HCT116 (cell line): ENCODE results near the gene TRAF2. TPM values are rescaled to one million over a fixed set of nuclear protein-coding genes. Genes with fewer than 3 reads are reported as not detected.
A peak's percentile ranks its signal among the peaks of the same experiment; 100 is the strongest.
"Not testable (repeated sequence)": the region's sequence is repeated elsewhere in the genome, so short reads cannot be mapped to it uniquely, and the experiment has no call there.

Experiments used
- ATAC-seq: fragments of 200-7000 bp; cut with Tn5 transposase; 2 replicates; pipeline ENCODE4 v1.9.1; 2020; ENCODE audit warnings: mild to moderate bottlenecking, moderate library complexity
- BruUV-seq: library from RNA; stranded (reverse); fragments of 400-500 nt; replicated peaks from 2 replicates; lab custom pipeline; 2021; lab: Mats Ljungman, UMichigan
- CTCF ChIA-PET: fragments of 300-600 bp; sonication (Branson Sonifier 250); formaldehyde crosslinking; loops from one replicate; lab custom pipeline; 2021; ENCODE audit warnings: antibody characterized with exemption; lab: Charles Lee
- POLR2A ChIA-PET: fragments of 300-600, 350-600 bp; sonication (Branson Sonifier 250); formaldehyde crosslinking; loops from one replicate; lab custom pipeline; 2021; ENCODE audit warnings: antibody characterized with exemption; lab: Charles Lee
- RAD21 ChIA-PET, 2 experiments: fragments of 300-600 bp; sonication (Branson Sonifier 250); formaldehyde crosslinking; loops; one replicate each; lab custom pipeline; 2023; ENCODE audit warnings: low total read pairs in 2 of 2; ENCODE audit not compliant: uncharacterized antibody in 2 of 2, unreplicated experiment in 2 of 2, low non-redundant PET in 1 of 2; lab: Charles Lee
- DNase-seq: peaks from one replicate; pipeline ENCODE4 v3.0.0-alpha.2; 2010; ENCODE audit warnings: low read depth, low spot score
- H2AFZ ChIP-seq: fragments of 200-600 bp; shearing (Covaris generic), sonication (generic); 2 replicates; pipeline ENCODE4 v1.6.1; 2017; ENCODE audit warnings: low read depth, mixed run types, mixed read lengths, antibody characterized with exemption, low read length; ENCODE audit not compliant: poor library complexity, severe bottlenecking
- H3K27ac ChIP-seq: 2 replicates; pipeline ENCODE4 v1.5.1; 2012; ENCODE audit warnings: low read depth, low read length
- H3K27me3 ChIP-seq: fragments of 200-600 bp; sonication (generic); 2 replicates; pipeline ENCODE4 v1.6.1; 2016; ENCODE audit warnings: mixed run types, low read length, mixed read lengths; ENCODE audit not compliant: insufficient read depth
- H3K36me3 ChIP-seq, 2 experiments: fragments of 200-500 bp in 1 of 2; fragments of 200-600 bp in 1 of 2; sonication (Bioruptor generic) in 1 of 2; sonication (generic) in 1 of 2; 2 replicates each; pipeline versions ENCODE4 v1.5.1 to v1.6.1; 2014 to 2016; ENCODE audit warnings: low read length in 2 of 2, inconsistent platforms in 1 of 2, mixed read lengths in 1 of 2, mixed run types in 1 of 2; ENCODE audit not compliant: insufficient read depth in 2 of 2, control insufficient read depth in 1 of 2
- H3K4me1 ChIP-seq, 2 experiments: fragments of 200-600 bp in 1 of 2; sonication (generic) in 1 of 2; 2 replicates each; pipeline versions ENCODE4 v1.5.1 to v1.6.1; 2012 to 2017; ENCODE audit warnings: low read length in 2 of 2, inconsistent platforms in 1 of 2, mild to moderate bottlenecking in 1 of 2, mixed read lengths in 1 of 2, mixed run types in 1 of 2, moderate library complexity in 1 of 2; ENCODE audit not compliant: insufficient read depth in 2 of 2, control insufficient read depth in 1 of 2
- H3K4me2 ChIP-seq: fragments of 200-600 bp; sonication (generic); 2 replicates; pipeline ENCODE4 v1.6.1; 2017; ENCODE audit warnings: mixed run types, low read length, mixed read lengths
- H3K4me3 ChIP-seq, 2 experiments: fragments of 200-600 bp in 1 of 2; sonication (generic) in 1 of 2; replicated peaks in 1 of 2; 2 replicates each; pipeline ENCODE4 v1.5.1; 2011 to 2016; ENCODE audit warnings: low read length in 2 of 2, control low read depth in 1 of 2, low read depth in 1 of 2, mild to moderate bottlenecking in 1 of 2, mixed read lengths in 1 of 2, mixed run types in 1 of 2
- H3K79me2 ChIP-seq: fragments of 200-600 bp; sonication (generic); 2 replicates; pipeline ENCODE4 v1.6.1; 2017; ENCODE audit warnings: mild to moderate bottlenecking, mixed run types, low read length, moderate library complexity, mixed read lengths; ENCODE audit not compliant: insufficient read depth
- H3K9ac ChIP-seq: fragments of 200-600 bp; sonication (generic); 2 replicates; pipeline ENCODE4 v1.6.1; 2016; ENCODE audit warnings: low read length, mixed read lengths
- H3K9me2 ChIP-seq: fragments of 200-600 bp; sonication (generic), shearing (Covaris generic); 2 replicates; pipeline ENCODE4 v1.6.1; 2017; ENCODE audit warnings: mixed run types, mild to moderate bottlenecking, moderate library complexity; ENCODE audit not compliant: insufficient read depth
- H3K9me3 ChIP-seq, 2 experiments: fragments of 200-500 bp in 1 of 2; fragments of 200-600 bp in 1 of 2; sonication (Bioruptor generic) in 1 of 2; sonication (generic) in 1 of 2; 2 replicates each; pipeline ENCODE4 v1.6.1; 2014 to 2017; ENCODE audit warnings: low read length in 2 of 2, mixed read lengths in 2 of 2, inconsistent platforms in 1 of 2, low read depth in 1 of 2, mild to moderate bottlenecking in 1 of 2, mixed run types in 1 of 2, moderate library complexity in 1 of 2; ENCODE audit not compliant: control insufficient read depth in 1 of 2, insufficient read depth in 1 of 2
- H4K20me1 ChIP-seq: fragments of 200-600 bp; sonication (generic), shearing (Covaris generic); 2 replicates; pipeline ENCODE4 v1.6.1; 2017; ENCODE audit warnings: mixed run types, mild to moderate bottlenecking, moderate library complexity; ENCODE audit not compliant: insufficient read depth
- EGR1 ChIP-seq: IDR thresholded peaks from 2 replicates; pipeline ENCODE4 v1.6.1; 2012; ENCODE audit warnings: low read depth
- EZH2 ChIP-seq: fragments of 200-600 bp; sonication (generic); IDR thresholded peaks from 2 replicates; pipeline ENCODE4 v1.6.1; 2017; ENCODE audit warnings: antibody characterized with exemption, mixed run types
- EZH2phosphoT487 ChIP-seq: fragments of 200-600 bp; IDR thresholded peaks from 2 replicates; pipeline ENCODE4 v1.6.1; 2018; ENCODE audit warnings: antibody characterized with exemption, borderline replicate concordance
- JUND ChIP-seq: IDR thresholded peaks from 2 replicates; pipeline ENCODE4 v1.6.1; 2012
- POLR2AphosphoS5 ChIP-seq: IDR thresholded peaks from 2 replicates; pipeline ENCODE4 v1.6.1; 2011; ENCODE audit warnings: mild to moderate bottlenecking, low read depth, low read length, moderate library complexity
- SP1 ChIP-seq: IDR thresholded peaks from 2 replicates; pipeline ENCODE4 v1.6.1; 2012; ENCODE audit warnings: low read depth
- SRF ChIP-seq: IDR thresholded peaks from 2 replicates; pipeline ENCODE4 v1.6.1; 2012; ENCODE audit warnings: low read depth
- TCF7L2 ChIP-seq: IDR thresholded peaks from 2 replicates; pipeline ENCODE4 v1.7.0; 2011; ENCODE audit warnings: borderline replicate concordance, inconsistent platforms; ENCODE audit not compliant: insufficient read depth, insufficient read length; ENCODE audit errors: extremely low read depth
- YY1 ChIP-seq: IDR thresholded peaks from 2 replicates; pipeline ENCODE4 v1.6.1; 2011; ENCODE audit warnings: low read length, low read depth, moderate library complexity, mild to moderate bottlenecking; ENCODE audit not compliant: insufficient replicate concordance; ENCODE audit errors: extremely low read depth
- intact Hi-C: fragments of 100-400 bp; cut with micrococcal nuclease; formaldehyde crosslinking; loops from 2 replicates; pipeline ENCODE4 v1.10.0; 2022
- total RNA-seq: library from RNA; stranded (reverse); gene quantifications from one replicate; pipeline ENCODE4 v1.2.1, GENCODE V29; 2021; ENCODE audit not compliant: unreplicated experiment

Gene TRAF2
- total RNA-seq, 1 experiment from 2014 or later, result 28.4 TPM

- Histone ChIP-seq H3K36me3 (peaks cover 19 to 24% of the 10 kb centered on the region in 2 experiments; a peak in 3 of 4 replicates), H3K4me3 (peak overlapping the region; percentile 49 to 80), H3K79me2 (peaks cover 31% of the 10 kb centered on the region), H3K9ac (peak overlapping the region; percentile 43; the same call in 1 of the 2 replicates), H3K27ac (peak overlapping the region; percentile 84; the same call in 1 of the 2 replicates), H3K4me2 (peak overlapping the region; percentile 79), H3K4me1 (peaks cover 4 to 13% of the 10 kb centered on the region in 2 experiments; a peak in 3 of 4 replicates)
- BruUV-seq, H3K9me2 ChIP-seq, DNase-seq, POLR2A ChIA-PET, H3K27me3 ChIP-seq, H3K9me3 ChIP-seq, H2AFZ ChIP-seq, intact Hi-C loops, RAD21 ChIA-PET, H4K20me1 ChIP-seq, CTCF ChIA-PET, ATAC-seq: not testable (repeated sequence)
Measured at GRCh38 chr9:136866898-136867421, 19.4 kb upstream of the TRAF2 start.

- ChIA-PET CTCF (no interaction called here), POLR2A (no interaction called here), RAD21 (no interaction called here)
- H3K36me3 ChIP-seq, result peaks cover 14 to 19% of the 10 kb centered on the region in 2 experiments; a peak in 3 of 4 replicates
- no peaks in the 10 kb centered on the region for H3K27me3 ChIP-seq
- ATAC-seq (no peak), DNase-seq (no peak)
- H3K79me2 ChIP-seq, result peaks cover 31% of the 10 kb centered on the region
- no peaks in the 10 kb centered on the region for H4K20me1 ChIP-seq
- no TSS peak for BruUV-seq
- H3K4me3 ChIP-seq, result peak overlapping the region in 1 of 2 experiments; percentile 49; a peak in 2 of 4 replicates
- TF ChIP-seq TCF7L2 (no peak), SRF (no peak), EZH2phosphoT487 (no peak), EGR1 (no peak), JUND (no peak), EZH2 (no peak), POLR2AphosphoS5 (no peak), YY1 (no peak), SP1 (no peak)
- H3K9ac ChIP-seq, result no peak overlapping the region
- H2AFZ ChIP-seq, result no peak overlapping the region
- H3K4me2 ChIP-seq, result peak overlapping the region; percentile 79
- no peak overlapping the region for H3K27ac ChIP-seq
- no peaks in the 10 kb centered on the region for H3K9me2 ChIP-seq
- intact Hi-C loops, result no loop called here
- H3K9me3 ChIP-seq, result no peaks in the 10 kb centered on the region; a peak in 2 of 4 replicates
- peaks cover 4 to 13% of the 10 kb centered on the region in 2 experiments; a peak in 3 of 4 replicates for H3K4me1 ChIP-seq
Measured at GRCh38 chr9:136867480-136867879, 18.8 kb upstream of the TRAF2 start.
